K562 treated with DMSO at 1 percent for 24 hours (cell line): Measurements from ENCODE around the gene SLC35D2. TPM values are rescaled to one million over a fixed set of nuclear protein-coding genes. Genes with fewer than 3 reads are reported as not detected.

Experiments
- total RNA-seq: library from RNA; unstranded; fragments of 300-600 nt; gene quantifications from 2 replicates; pipeline ENCODE4 v1.2.3, GENCODE V29; 2022; ENCODE audit warnings: low read depth; ENCODE audit not compliant: insufficient read depth

Gene SLC35D2
- total RNA-seq = 26.8 and 28.6 TPM in 2 replicates

DNA sequence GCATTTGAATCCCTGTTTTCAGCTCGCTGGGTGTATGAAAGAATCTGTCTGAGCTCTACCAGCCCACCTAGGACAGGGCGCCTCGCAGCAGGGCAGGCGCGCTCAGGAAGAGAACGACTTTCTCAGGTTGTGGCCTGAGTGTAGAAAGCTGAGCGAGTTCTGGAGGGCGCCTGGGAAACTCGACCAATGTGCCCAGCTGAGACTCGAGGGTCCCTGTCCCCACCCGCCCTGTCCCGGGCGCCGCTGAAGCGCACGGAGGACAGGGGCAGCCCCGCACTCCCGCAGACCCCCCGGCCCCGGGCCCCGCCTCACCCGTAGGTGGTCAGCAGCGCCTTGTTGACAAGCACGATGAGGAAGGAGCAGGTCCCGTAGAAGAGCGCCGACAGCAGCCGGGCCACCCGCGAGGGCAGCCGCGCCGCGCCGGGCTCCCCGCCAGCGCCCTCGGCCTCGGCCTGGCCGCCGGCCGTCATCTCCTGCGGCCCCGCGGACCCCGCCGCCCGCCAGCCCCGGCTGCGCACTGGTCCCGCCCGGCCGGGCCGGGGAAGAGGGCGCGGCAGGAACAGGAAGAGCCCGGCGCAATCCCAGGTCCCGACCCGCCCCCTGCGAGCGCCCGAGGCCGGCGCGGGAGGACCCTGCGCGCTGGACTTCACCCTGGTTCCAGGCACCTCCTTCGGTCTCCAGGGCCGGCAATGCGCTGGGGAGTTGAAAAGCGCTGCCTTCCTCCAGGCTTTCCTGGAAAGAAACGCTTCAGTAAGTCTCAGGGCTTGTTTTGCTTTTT lies at the start of gene SLC35D2:
Gene SLC35D2 (minus strand): TSS at position 547 of the 778 bp plus-strand sequence. CDS start 77 bp downstream, at position 470.

GRCh38 chr9:96418083-96418919 lies 34.8 kb upstream of the SLC35D2 start, which contains the start of gene ZNF367:
Gene ZNF367 (minus strand): TSS chr9:96418370. CDS start chr9:96418032, 338 bp downstream.

DNA sequence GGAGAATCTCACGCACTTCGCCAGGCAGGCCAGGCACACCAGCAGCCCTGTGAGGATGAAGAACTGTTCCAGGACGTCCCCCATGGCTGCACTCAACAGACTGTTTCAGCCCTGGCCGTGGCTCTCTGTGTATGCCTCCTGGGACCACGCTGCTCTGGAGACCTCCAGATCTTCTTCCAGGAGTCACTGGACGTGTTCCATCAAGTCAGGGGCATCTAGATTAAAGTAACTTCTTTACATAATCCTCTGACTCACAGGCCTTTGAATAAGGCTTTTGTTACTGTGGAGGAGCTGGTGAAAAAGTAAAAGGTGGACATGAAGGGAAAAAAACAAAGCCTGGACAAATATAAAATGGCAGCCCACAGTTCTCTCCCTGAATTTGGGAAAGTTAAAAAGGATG lies 81.5 kb downstream of the SLC35D2 start, which contains the start of gene HSD17B3:
Gene HSD17B3 (minus strand): TSS at position 156 of the 400 bp plus-strand sequence. CDS start 72 bp downstream, at position 84.

Other genes with a start within 250 kb of the SLC35D2 start
- 0.37 TPM in 1 of 2 replicates, not detected in the other for gene HSD17B3, start 81.5 kb downstream of the SLC35D2 start, total RNA-seq
- 7.8 and 8.1 TPM in 2 replicates for gene ZNF367, start 34.7 kb upstream of the SLC35D2 start, total RNA-seq
- gene HABP4, start 66.5 kb upstream of the SLC35D2 start, total RNA-seq = 6.0 and 8.4 TPM in 2 replicates
- gene CDC14B, start 236.1 kb upstream of the SLC35D2 start, total RNA-seq = 4.0 and 5.9 TPM in 2 replicates